ENCODE results near the gene TNNI2. TPM values are rescaled to one million over a fixed set of nuclear protein-coding genes. Genes with fewer than 3 reads are reported as not detected.
"Not testable (repeated sequence)": the region's sequence is repeated elsewhere in the genome, so short reads cannot be mapped to it uniquely, and the experiment has no call there.

Gene TNNI2
- total and polyA plus RNA-seq, 12 donors, result 0.55 to 21.8 (median 2.4) TPM; not detected in 3

GRCh38 chr11:1812801-1813200 is 26.0 kb upstream of the TNNI2 start:
- 78 to 88% (median 85%) methylated on average over 15 of the region's 15 CpGs for WGBS, 4 donors
- no peaks in the 10 kb centered on the region for H3K27me3 ChIP-seq

GRCh38 chr11:1813356-1813755 is 25.4 kb upstream of the TNNI2 start:
- DNase-seq; H3K4me3 ChIP-seq; H3K27me3 ChIP-seq; intact Hi-C loops (cut with DNase I); H3K4me1 ChIP-seq (replicated peaks in 1 of 2); H3K27ac ChIP-seq; H3K9me3 ChIP-seq (replicated peaks in 1 of 3); H3K36me3 ChIP-seq (replicated peaks in 1 of 2): not testable (repeated sequence)
- 84 to 97% (median 86%) methylated on average over 9 of the region's 9 CpGs for WGBS, 4 donors

More at GRCh38 chr11:1812801-1813200, 26.0 kb upstream of the TNNI2 start:
- Histone ChIP-seq H3K9me3 (replicated peaks in 1 of 3) (no peaks in the 10 kb centered on the region), H3K4me1 (replicated peaks in 1 of 2) (no peaks in the 10 kb centered on the region), H3K36me3 (replicated peaks in 1 of 2) (no peaks in the 10 kb centered on the region), H3K4me3 (no peak overlapping the region), H3K27ac (no peak overlapping the region)
- intact Hi-C loops (cut with DNase I), result no loop called here
- TF ChIP-seq POLR2A (IDR thresholded peaks at IDR 0.05) (no peak), CTCF (IDR thresholded peaks at IDR 0.05) (no peak)
- DNase-seq, result no peak

- TF ChIP-seq CTCF (IDR thresholded peaks at IDR 0.05) (no peak), POLR2A (IDR thresholded peaks at IDR 0.05) (no peak)
- no peak for DNase-seq
- intact Hi-C loops (cut with DNase I), result no loop called here
Observed at GRCh38 chr11:1814691-1815090, 24.1 kb upstream of the TNNI2 start.

GRCh38 chr11:1815311-1815710 is 23.5 kb upstream of the TNNI2 start:
- Histone ChIP-seq H3K27me3 (no peaks in the 10 kb centered on the region), H3K27ac (no peak overlapping the region), H3K36me3 (replicated peaks in 1 of 2) (no peaks in the 10 kb centered on the region), H3K9me3 (replicated peaks in 1 of 3) (no peaks in the 10 kb centered on the region), H3K4me1 (replicated peaks in 1 of 2) (no peaks in the 10 kb centered on the region), H3K4me3 (no peak overlapping the region)
- no peak for DNase-seq
- TF ChIP-seq CTCF (IDR thresholded peaks at IDR 0.05) (no peak), POLR2A (IDR thresholded peaks at IDR 0.05) (no peak)
- intact Hi-C loops (cut with DNase I), result no loop called here
- WGBS, 4 donors, result 86 to 93% (median 88%) methylated on average over 8 of the region's 8 CpGs

More at GRCh38 chr11:1814691-1815090, 24.1 kb upstream of the TNNI2 start:
- WGBS, 4 donors, result 87 to 95% (median 90%) methylated on average over 9 to 10 of the region's 10 CpGs
- Histone ChIP-seq H3K9me3 (replicated peaks in 1 of 3) (no peaks in the 10 kb centered on the region), H3K27me3 (no peaks in the 10 kb centered on the region), H3K4me3 (no peak overlapping the region), H3K27ac (no peak overlapping the region), H3K4me1 (replicated peaks in 1 of 2) (no peaks in the 10 kb centered on the region), H3K36me3 (replicated peaks in 1 of 2) (no peaks in the 10 kb centered on the region)

GRCh38 chr11:1815751-1816150 is 23.0 kb upstream of the TNNI2 start:
- Histone ChIP-seq H3K4me1 (replicated peaks in 1 of 2) (no peaks in the 10 kb centered on the region), H3K9me3 (replicated peaks in 1 of 3) (no peaks in the 10 kb centered on the region), H3K27me3 (no peaks in the 10 kb centered on the region), H3K4me3 (no peak overlapping the region), H3K27ac (no peak overlapping the region), H3K36me3 (replicated peaks in 1 of 2) (no peaks in the 10 kb centered on the region)
- intact Hi-C loops (cut with DNase I), result no loop called here
- 80 to 90% (median 87%) methylated on average over 6 to 7 of the region's 7 CpGs for WGBS, 4 donors
- no peak for TF ChIP-seq CTCF (IDR thresholded peaks at IDR 0.05)
- TF ChIP-seq POLR2A (IDR thresholded peaks at IDR 0.05), result no peak
- no peak for DNase-seq
